Epithelial cell of umbilical artery (primary cell): ENCODE results near the gene DCAF8L2. TPM values are rescaled to one million over a fixed set of nuclear protein-coding genes. Genes with fewer than 3 reads are reported as not detected.

Experiments
- total RNA-seq: library from RNA; depleted of rRNA; stranded (reverse); fragments of >200 nt; gene quantifications from 2 replicates; pipeline ENCODE4 v1.2.3, GENCODE V29; 2014

DCAF8L2 gene
- total RNA-seq: 0.32 and 0.46 TPM in 2 replicates

DNA sequence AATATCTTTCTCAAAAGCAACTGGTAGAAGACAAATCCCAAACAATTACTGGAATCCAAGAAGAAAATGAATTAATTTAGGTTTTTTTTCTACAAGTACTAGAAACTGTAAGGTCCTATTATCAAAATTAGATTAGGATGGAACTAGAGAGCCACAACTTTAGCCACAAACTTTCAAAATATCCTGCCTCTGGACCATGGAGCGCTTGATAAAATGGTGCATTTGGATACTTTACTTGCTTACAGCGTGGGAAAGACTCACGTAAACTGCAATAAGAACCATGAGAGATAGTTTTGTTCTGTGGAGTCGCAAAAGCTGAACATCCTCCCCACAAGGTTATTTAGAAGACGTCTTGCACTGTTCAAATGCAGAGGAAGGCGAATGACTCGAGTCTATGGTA lies at the start of gene DCAF8L2:
Gene DCAF8L2, plus strand, starts transcription at position 301 of the 400 bp plus-strand sequence. CDS start 156,552 bp downstream, outside the sequence.

Other genes with a start within 250 kb of the DCAF8L2 start
- gene PPP4R3C, start 127.0 kb upstream of the DCAF8L2 start, total RNA-seq: not detected in 2 replicates
- gene MAGEB10, start 217.6 kb downstream of the DCAF8L2 start, total RNA-seq: not detected in 2 replicates